Spleen (tissue), 7 donors: ENCODE measurements around the gene SNX13.

ENCODE experiments used
- POLR2A ChIP-seq, 3 donors: fragments of 450-650 bp; IDR thresholded peaks; one replicate each; pipeline ENCODE4 v1.5.1; 2017; ENCODE audit warnings: antibody characterized with exemption in 3 of 3, mild to moderate bottlenecking in 1 of 3
- TF ChIP-seq, protein P1 (sequence below), 11 experiments: fragments of 200-600 bp in 7 of 11; fragments of 450-650 bp in 4 of 11; sonication (generic) in 4 of 11; IDR thresholded peaks in 8 of 11; conservative IDR thresholded peaks in 3 of 11; 1 replicate in 7 of 11; 2 replicates in 4 of 11; pipeline versions ENCODE4 v1.4.0 to v1.8.0; 2016 to 2021; ENCODE audit warnings: antibody characterized with exemption in 11 of 11, inconsistent platforms in 4 of 11, mild to moderate bottlenecking in 1 of 11
- donor health status: DM: no; HTN: no; CAD: no; lungs with moderate emphysema.
- donor health status: DM: no; HTN: no; CAD: no.
- donor health status: DM: no; HTN: no; CAD: no.

DNA sequence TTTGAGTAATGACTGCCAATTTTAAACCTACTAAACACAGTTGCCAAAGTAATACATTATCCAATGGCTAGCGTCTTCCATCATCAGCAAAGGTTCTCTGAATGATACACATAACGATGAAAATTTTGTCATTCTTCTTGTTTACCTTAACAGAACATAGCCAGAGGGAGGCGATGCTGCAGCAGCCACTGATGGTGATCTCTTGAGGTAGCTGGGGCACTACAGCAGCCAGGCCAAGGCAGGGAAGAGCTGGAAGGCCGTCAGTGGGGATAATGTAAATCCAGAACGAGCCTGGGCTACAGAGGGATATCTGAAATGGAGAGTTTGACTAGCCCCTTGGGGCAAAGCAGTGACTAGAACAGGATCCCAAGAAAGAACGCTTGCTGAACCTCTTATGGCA lies 48.6 kb upstream of the SNX13 start:
- TF ChIP-seq, protein P1, sequence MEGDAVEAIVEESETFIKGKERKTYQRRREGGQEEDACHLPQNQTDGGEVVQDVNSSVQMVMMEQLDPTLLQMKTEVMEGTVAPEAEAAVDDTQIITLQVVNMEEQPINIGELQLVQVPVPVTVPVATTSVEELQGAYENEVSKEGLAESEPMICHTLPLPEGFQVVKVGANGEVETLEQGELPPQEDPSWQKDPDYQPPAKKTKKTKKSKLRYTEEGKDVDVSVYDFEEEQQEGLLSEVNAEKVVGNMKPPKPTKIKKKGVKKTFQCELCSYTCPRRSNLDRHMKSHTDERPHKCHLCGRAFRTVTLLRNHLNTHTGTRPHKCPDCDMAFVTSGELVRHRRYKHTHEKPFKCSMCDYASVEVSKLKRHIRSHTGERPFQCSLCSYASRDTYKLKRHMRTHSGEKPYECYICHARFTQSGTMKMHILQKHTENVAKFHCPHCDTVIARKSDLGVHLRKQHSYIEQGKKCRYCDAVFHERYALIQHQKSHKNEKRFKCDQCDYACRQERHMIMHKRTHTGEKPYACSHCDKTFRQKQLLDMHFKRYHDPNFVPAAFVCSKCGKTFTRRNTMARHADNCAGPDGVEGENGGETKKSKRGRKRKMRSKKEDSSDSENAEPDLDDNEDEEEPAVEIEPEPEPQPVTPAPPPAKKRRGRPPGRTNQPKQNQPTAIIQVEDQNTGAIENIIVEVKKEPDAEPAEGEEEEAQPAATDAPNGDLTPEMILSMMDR (IDR thresholded peaks at IDR 0.05 in 8 of 11, conservative IDR thresholded peaks at IDR 0.05 in 3 of 11) = no peak
- no peak for TF ChIP-seq POLR2A (IDR thresholded peaks at IDR 0.05)
